Adrenal gland (tissue), 12 donors: Measurements from ENCODE around the gene RABGAP1L. TPM values are rescaled to one million over a fixed set of nuclear protein-coding genes. Genes with fewer than 3 reads are reported as not detected.

Source experiments
- DNase-seq, 7 donors: peaks; one replicate each; pipeline ENCODE4 v3.0.0-alpha.2; 2019 to 2020
- H3K27ac ChIP-seq, 5 donors: fragments of 200-600 bp; sonication (generic) in 4 of 5; 1 replicate in 3 of 5; 2 replicates in 2 of 5; pipeline versions ENCODE4 v1.5.1 to v1.8.0; 2016 to 2020; ENCODE audit warnings: mild to moderate bottlenecking in 1 of 5
- H3K27me3 ChIP-seq: fragments of 200-600 bp; 2 replicates; pipeline ENCODE4 v1.8.0; 2021
- H3K36me3 ChIP-seq, 2 donors: fragments of 200-600 bp; replicated peaks in 1 of 2; 1 replicate in 1 of 2; 2 replicates in 1 of 2; pipeline versions ENCODE4 v1.5.1 to v1.8.0; 2018 to 2022
- H3K4me1 ChIP-seq, 2 donors: fragments of 200-600 bp; replicated peaks in 1 of 2; 1 replicate in 1 of 2; 2 replicates in 1 of 2; pipeline versions ENCODE4 v1.5.1 to v1.8.0; 2018 to 2021
- H3K4me3 ChIP-seq, 4 donors: fragments of 200-600 bp; sonication (generic) in 3 of 4; one replicate each; pipeline ENCODE4 v1.5.1; 2016 to 2018
- H3K9me3 ChIP-seq, 3 donors: fragments of 200-600 bp; sonication (generic) in 1 of 3; replicated peaks in 1 of 3; 1 replicate in 2 of 3; 2 replicates in 1 of 3; pipeline versions ENCODE4 v1.5.1 to v1.8.0; 2016 to 2021
- CTCF ChIP-seq, 6 experiments: fragments of 450-650 bp in 4 of 6; fragments of 200-600 bp in 2 of 6; sonication (generic) in 1 of 6; IDR thresholded peaks; 1 replicate in 5 of 6; 2 replicates in 1 of 6; pipeline versions ENCODE4 v1.5.1 to v1.8.0; 2016 to 2021; ENCODE audit warnings: antibody characterized with exemption in 6 of 6, mild to moderate bottlenecking in 2 of 6, moderate library complexity in 1 of 6
- POLR2A ChIP-seq, 2 donors: fragments of 450-650 bp; IDR thresholded peaks; one replicate each; pipeline ENCODE4 v1.6.1; 2017; ENCODE audit warnings: antibody characterized with exemption in 2 of 2, mild to moderate bottlenecking in 2 of 2, moderate library complexity in 1 of 2
- WGBS, 4 donors: extraction: QIAGEN DNeasy Blood & Tissue Kit in 2 of 4; methylation state at CpG; one replicate each; pipeline versions ENCODE4 v1.1.5 to v1.1.7; 2013 to 2017; 5-methylcytosine and 5-hydroxymethylcytosine counted together
- intact Hi-C, 2 donors: fragments of 100-400 bp; cut with DNase I; formaldehyde crosslinking; loops; one replicate each; pipeline versions ENCODE4 v1.14.1 to v1.15.0; 2022 to 2023
- polyA plus RNA-seq, 3 donors: library from polyadenylated mRNA; stranded (reverse); fragments of 200-250 nt in 2 of 3; fragments of 350-450 nt in 1 of 3; fragmentation: Illumina TruSeq in 1 of 3; extraction: RNeasy Lipid Tissue Mini Kit (QIAGEN cat#74804) in 1 of 3; gene quantifications; one replicate each; pipeline ENCODE4 v1.2.3, GENCODE V29; 2013 to 2014
- total RNA-seq, 9 donors: library from RNA; depleted of rRNA in 4 of 9; stranded (reverse); fragments of >200 nt in 4 of 9; fragments of 120-200 nt in 1 of 9; fragmentation: NEBNext Ultra II Directional in 1 of 9; extraction: Animal tissue kit (Norgen Biotek cat#: 25700) in 1 of 9; gene quantifications; one replicate each; pipeline versions ENCODE4 v1.1.0 to v1.2.4, GENCODE V29; 2013 to 2023
- donor health status: healthy with polysubstance abuse.
- donor health status: Bipolar disorder and iron deficiency.
- donor health status: DM: yes; HTN: yes; CAD: no.
- donor health status: DM: no; HTN: no; CAD: no.
- donor health status: DM: no; HTN: no; CAD: no.
- donor health status: DM: yes; HTN: yes; CAD: no.

RABGAP1L gene
- total and polyA plus RNA-seq, 12 donors: 10.4 to 29.9 (median 19.7) TPM

- Histone ChIP-seq H3K4me1 (no peaks in the 10 kb centered on the region), H3K27me3 (no peaks in the 10 kb centered on the region), H3K9me3 (no peaks in the 10 kb centered on the region), H3K4me3 (no peak overlapping the region), H3K27ac (no peak overlapping the region), H3K36me3 (no peaks in the 10 kb centered on the region)
- TF ChIP-seq POLR2A (IDR thresholded peaks at IDR 0.05) (no peak), CTCF (IDR thresholded peaks at IDR 0.05) (no peak)
- intact Hi-C loops: no loop called here
- DNase-seq: no peak
- WGBS, 4 donors: 90 to 94% (median 94%) methylated on average over 3 of the region's 3 CpGs
Observed at GRCh38 chr1:174426153-174426552, 266.8 kb downstream of the RABGAP1L start.

- Histone ChIP-seq H3K27me3 (no peaks in the 10 kb centered on the region), H3K9me3 (no peaks in the 10 kb centered on the region), H3K36me3 (no peaks in the 10 kb centered on the region), H3K27ac (no peak overlapping the region), H3K4me3 (no peak overlapping the region), H3K4me1 (no peaks in the 10 kb centered on the region)
- WGBS, 4 donors: 66 to 80% (median 73%) methylated on average over 3 of the region's 3 CpGs
- TF ChIP-seq POLR2A (IDR thresholded peaks at IDR 0.05): no peak
- no peak for TF ChIP-seq CTCF (IDR thresholded peaks at IDR 0.05)
- no peak for DNase-seq
- intact Hi-C loops: no loop called here
Observed at GRCh38 chr1:174428033-174428432, 268.7 kb downstream of the RABGAP1L start.

GRCh38 chr1:174428739-174429138 is 269.4 kb downstream of the RABGAP1L start:
- no peaks in the 10 kb centered on the region for H3K27me3 ChIP-seq
- no peaks in the 10 kb centered on the region for H3K36me3 ChIP-seq
- intact Hi-C loops: no loop called here
- no peak overlapping the region for H3K27ac ChIP-seq
- no peak overlapping the region for H3K4me3 ChIP-seq
- no peak for DNase-seq
- no peaks in the 10 kb centered on the region for H3K4me1 ChIP-seq
- no peak for TF ChIP-seq POLR2A (IDR thresholded peaks at IDR 0.05)
- TF ChIP-seq CTCF (IDR thresholded peaks at IDR 0.05): no peak
- H3K9me3 ChIP-seq: no peaks in the 10 kb centered on the region

GRCh38 chr1:174433451-174433850 is 274.1 kb downstream of the RABGAP1L start:
- no peaks in the 10 kb centered on the region for H3K27me3 ChIP-seq
- 90 to 100% (median 94%) methylated on average over 1 of the region's 1 CpG for WGBS, 4 donors
- TF ChIP-seq POLR2A (IDR thresholded peaks at IDR 0.05) (no peak), CTCF (IDR thresholded peaks at IDR 0.05) (no peak)

More at GRCh38 chr1:174433451-174433850, 274.1 kb downstream of the RABGAP1L start:
- no peaks in the 10 kb centered on the region for H3K36me3 ChIP-seq
- intact Hi-C loops: no loop called here
- no peak overlapping the region for H3K4me3 ChIP-seq
- no peak overlapping the region for H3K27ac ChIP-seq
- H3K4me1 ChIP-seq: no peaks in the 10 kb centered on the region
- DNase-seq: no peak
- no peaks in the 10 kb centered on the region for H3K9me3 ChIP-seq
